AG09309 (cell line): Measurements from ENCODE around the gene APOB.

Experiments used
- DNase-seq: peaks from one replicate; pipeline ENCODE4 v3.0.0-alpha.2; 2010; ENCODE audit warnings: low read depth
- H3K4me3 ChIP-seq: 2 replicates; pipeline ENCODE4 v1.5.1; 2011; ENCODE audit warnings: mild to moderate bottlenecking, low read depth, low read length, moderate library complexity; ENCODE audit not compliant: control insufficient read depth
- TF ChIP-seq, protein P1 (sequence below): IDR thresholded peaks from 2 replicates; pipeline ENCODE4 v1.5.1; 2011; ENCODE audit warnings: mild to moderate bottlenecking, low read depth, low read length, inconsistent platforms; ENCODE audit not compliant: insufficient read depth, control insufficient read depth; ENCODE audit errors: missing control alignments

APOB gene, protein sequence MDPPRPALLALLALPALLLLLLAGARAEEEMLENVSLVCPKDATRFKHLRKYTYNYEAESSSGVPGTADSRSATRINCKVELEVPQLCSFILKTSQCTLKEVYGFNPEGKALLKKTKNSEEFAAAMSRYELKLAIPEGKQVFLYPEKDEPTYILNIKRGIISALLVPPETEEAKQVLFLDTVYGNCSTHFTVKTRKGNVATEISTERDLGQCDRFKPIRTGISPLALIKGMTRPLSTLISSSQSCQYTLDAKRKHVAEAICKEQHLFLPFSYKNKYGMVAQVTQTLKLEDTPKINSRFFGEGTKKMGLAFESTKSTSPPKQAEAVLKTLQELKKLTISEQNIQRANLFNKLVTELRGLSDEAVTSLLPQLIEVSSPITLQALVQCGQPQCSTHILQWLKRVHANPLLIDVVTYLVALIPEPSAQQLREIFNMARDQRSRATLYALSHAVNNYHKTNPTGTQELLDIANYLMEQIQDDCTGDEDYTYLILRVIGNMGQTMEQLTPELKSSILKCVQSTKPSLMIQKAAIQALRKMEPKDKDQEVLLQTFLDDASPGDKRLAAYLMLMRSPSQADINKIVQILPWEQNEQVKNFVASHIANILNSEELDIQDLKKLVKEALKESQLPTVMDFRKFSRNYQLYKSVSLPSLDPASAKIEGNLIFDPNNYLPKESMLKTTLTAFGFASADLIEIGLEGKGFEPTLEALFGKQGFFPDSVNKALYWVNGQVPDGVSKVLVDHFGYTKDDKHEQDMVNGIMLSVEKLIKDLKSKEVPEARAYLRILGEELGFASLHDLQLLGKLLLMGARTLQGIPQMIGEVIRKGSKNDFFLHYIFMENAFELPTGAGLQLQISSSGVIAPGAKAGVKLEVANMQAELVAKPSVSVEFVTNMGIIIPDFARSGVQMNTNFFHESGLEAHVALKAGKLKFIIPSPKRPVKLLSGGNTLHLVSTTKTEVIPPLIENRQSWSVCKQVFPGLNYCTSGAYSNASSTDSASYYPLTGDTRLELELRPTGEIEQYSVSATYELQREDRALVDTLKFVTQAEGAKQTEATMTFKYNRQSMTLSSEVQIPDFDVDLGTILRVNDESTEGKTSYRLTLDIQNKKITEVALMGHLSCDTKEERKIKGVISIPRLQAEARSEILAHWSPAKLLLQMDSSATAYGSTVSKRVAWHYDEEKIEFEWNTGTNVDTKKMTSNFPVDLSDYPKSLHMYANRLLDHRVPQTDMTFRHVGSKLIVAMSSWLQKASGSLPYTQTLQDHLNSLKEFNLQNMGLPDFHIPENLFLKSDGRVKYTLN (N-terminal part only)

DNA sequence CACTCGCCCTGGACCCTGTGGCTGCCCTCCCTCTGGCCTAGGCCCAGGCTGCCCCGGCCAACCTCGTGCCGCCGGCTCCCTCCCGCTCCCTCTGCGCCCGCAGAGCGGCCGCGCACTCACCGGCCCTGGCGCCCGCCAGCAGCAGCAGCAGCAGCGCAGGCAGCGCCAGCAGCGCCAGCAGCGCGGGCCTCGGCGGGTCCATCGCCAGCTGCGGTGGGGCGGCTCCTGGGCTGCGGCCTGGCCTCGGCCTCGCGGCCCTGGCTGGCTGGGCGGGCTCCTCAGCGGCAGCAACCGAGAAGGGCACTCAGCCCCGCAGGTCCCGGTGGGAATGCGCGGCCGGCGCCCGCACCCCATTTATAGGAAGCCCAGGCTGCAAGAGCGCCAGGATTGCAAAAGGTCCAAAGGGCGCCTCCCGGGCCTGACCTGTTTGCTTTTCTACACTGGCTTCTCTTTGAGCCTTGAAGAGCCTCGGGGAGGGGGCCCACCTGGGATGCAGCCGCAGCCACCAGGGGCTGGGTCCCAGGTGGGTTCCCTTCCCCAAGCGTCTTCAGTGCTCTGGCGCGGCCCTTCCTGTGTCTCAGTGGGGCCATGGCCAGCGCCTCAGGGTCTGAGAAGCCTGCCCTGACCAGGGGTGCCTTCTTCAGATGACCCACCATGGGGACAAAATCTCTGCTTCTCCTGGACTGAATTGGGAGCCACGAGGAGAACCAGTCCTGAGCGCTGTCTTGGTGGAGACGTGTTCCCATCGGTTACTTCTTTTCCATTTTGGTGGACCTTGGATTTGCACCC lies at the start of gene APOB:
Gene APOB, minus strand, starts transcription at position 330 of the 789 bp plus-strand sequence. Its CDS starts 128 bp downstream, at position 202.
- no peak within 1 kb of the TSS for H3K4me3 ChIP-seq
- TF ChIP-seq, protein P1, sequence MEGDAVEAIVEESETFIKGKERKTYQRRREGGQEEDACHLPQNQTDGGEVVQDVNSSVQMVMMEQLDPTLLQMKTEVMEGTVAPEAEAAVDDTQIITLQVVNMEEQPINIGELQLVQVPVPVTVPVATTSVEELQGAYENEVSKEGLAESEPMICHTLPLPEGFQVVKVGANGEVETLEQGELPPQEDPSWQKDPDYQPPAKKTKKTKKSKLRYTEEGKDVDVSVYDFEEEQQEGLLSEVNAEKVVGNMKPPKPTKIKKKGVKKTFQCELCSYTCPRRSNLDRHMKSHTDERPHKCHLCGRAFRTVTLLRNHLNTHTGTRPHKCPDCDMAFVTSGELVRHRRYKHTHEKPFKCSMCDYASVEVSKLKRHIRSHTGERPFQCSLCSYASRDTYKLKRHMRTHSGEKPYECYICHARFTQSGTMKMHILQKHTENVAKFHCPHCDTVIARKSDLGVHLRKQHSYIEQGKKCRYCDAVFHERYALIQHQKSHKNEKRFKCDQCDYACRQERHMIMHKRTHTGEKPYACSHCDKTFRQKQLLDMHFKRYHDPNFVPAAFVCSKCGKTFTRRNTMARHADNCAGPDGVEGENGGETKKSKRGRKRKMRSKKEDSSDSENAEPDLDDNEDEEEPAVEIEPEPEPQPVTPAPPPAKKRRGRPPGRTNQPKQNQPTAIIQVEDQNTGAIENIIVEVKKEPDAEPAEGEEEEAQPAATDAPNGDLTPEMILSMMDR: no peak
- no peak for DNase-seq

DNA sequence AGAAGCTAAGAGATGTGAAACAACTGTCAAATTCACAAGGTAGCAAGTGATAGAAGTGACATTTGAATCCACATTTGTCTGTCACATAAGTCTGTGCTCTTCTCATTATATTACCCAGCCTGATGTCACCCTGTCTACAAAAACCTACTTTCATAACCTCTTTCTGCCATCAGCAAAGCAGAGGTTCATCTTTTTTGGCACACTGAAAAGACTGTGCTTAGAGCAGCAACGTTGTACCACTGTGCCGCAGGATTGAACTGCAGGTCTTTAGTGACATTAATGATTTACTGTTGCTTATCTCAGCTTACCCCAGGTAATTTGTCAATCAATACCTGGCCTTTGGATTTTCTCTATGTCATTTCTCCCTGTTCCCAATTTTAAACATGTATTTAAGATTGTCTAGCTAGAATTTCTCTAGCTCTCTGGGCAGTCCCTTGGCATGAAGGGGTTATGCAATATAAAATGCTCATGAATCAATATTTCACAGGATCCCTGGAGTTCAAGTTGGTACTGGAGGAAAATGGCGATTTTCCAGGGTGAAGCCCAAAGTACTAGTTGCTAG lies 48.5 kb upstream of the APOB start:
- no peak overlapping the region for H3K4me3 ChIP-seq
- TF ChIP-seq, protein P1: no peak
- no peak for DNase-seq

DNA sequence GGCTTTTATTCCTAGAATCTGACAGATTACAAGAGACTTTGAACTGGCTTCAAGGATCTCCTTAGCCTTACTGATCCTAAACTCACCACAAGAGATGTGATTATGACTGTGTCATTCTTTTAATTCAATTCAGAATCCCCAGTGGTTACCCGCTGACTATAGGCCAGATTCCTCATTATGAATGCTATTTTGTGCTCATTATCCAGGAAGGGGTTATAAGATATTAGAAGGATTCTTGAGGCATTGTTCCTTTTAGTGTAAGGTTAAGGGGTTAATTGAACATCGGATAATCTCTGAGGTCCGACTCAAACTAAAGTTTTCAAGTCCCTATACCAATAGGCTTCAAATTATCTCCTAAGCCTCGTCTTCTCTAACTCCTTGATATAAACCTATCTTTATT lies 40.5 kb upstream of the APOB start:
- DNase-seq: no peak
- H3K4me3 ChIP-seq: no peak overlapping the region
- TF ChIP-seq, protein P1: no peak

DNA sequence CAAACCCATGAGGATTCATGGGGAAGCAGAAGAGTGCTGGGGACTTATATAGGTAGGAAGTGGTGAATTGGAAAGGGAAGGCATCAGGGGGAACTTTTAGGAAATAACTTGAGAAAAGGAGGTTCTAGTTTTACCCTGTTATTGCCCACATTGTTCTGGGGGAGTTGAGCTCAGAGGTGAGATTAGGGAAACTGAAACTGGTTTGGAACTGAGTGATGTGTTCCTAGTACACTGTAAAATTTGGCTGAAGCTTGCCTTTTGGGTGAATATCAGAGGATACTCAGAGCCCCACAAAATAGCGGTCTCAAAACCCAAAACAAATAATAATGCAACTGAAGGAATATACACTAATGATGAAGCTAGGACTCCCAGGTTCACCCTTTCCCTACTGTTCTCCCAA lies 39.6 kb upstream of the APOB start:
- TF ChIP-seq, protein P1: no peak

DNA sequence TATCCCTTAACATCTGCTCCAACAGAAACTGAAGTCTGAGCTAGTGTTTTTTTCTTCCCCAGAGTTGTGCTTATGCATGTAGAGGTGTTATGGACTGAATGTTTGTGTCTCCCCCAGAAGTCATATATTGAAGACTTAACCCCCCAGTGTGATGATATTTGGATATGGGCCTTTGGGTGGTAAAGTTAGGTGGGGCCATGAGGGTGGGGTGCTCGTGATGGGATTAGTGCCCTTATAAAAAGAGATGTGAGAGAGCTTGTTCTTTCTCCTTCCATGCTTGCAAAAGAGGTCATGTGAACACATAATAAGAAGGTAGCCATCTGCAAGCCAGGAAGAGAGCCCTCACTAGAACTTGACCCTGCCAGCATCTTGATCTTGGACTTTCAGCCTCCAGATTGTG lies 34.4 kb upstream of the APOB start:
- H3K4me3 ChIP-seq: no peak overlapping the region
- no peak for DNase-seq
- TF ChIP-seq, protein P1: no peak

More for the DNA sequence above, 39.6 kb upstream of the APOB start:
- DNase-seq: no peak
- no peak overlapping the region for H3K4me3 ChIP-seq
